HK-2 (cell line): ENCODE results near the gene METTL15.
A peak's percentile ranks its signal among the peaks of the same experiment; 100 is the strongest.
"Not testable (repeated sequence)": the region's sequence is repeated elsewhere in the genome, so short reads cannot be mapped to it uniquely, and the experiment has no call there.

ENCODE experiments used
- DNase-seq: peaks from one replicate; pipeline ENCODE4 v3.0.0-alpha.2; 2018; ENCODE audit not compliant: unreplicated experiment

The METTL15 gene

GRCh38 chr11:28110108-28110820, 2.1 kb downstream of the METTL15 start:
- peak; percentile 67 for DNase-seq

GRCh38 chr11:28110821-28111200, 2.6 kb downstream of the METTL15 start:
- DNase-seq: peak; percentile 1

- no peak for DNase-seq
Measured at GRCh38 chr11:28114116-28114515, 5.9 kb downstream of the METTL15 start.

- no peak for DNase-seq
Measured at GRCh38 chr11:28114731-28115130, 6.5 kb downstream of the METTL15 start.

- DNase-seq: no peak
Measured at GRCh38 chr11:28117712-28118111, 9.5 kb downstream of the METTL15 start.

GRCh38 chr11:28123151-28123581, 15.0 kb downstream of the METTL15 start:
- DNase-seq: no peak

GRCh38 chr11:28132548-28132947, 24.4 kb downstream of the METTL15 start:
- no peak for DNase-seq

- DNase-seq: no peak
Measured at GRCh38 chr11:28133146-28133545, 25.0 kb downstream of the METTL15 start.

- DNase-seq: not testable (repeated sequence)
Measured at GRCh38 chr11:28136157-28136556, 28.0 kb downstream of the METTL15 start.

- DNase-seq: no peak
Measured at GRCh38 chr11:28137366-28137765, 29.2 kb downstream of the METTL15 start.

GRCh38 chr11:28137832-28138231, 29.6 kb downstream of the METTL15 start:
- no peak for DNase-seq

- DNase-seq: no peak
Measured at GRCh38 chr11:28139841-28140415, 31.7 kb downstream of the METTL15 start.

- no peak for DNase-seq
Measured at GRCh38 chr11:28140689-28141455, 32.7 kb downstream of the METTL15 start.

- DNase-seq: no peak
Measured at GRCh38 chr11:28142724-28143123, 34.5 kb downstream of the METTL15 start.

- DNase-seq: no peak
Measured at GRCh38 chr11:28144808-28145207, 36.6 kb downstream of the METTL15 start.

GRCh38 chr11:28146123-28146751, 38.0 kb downstream of the METTL15 start:
- DNase-seq: no peak

- no peak for DNase-seq
Measured at GRCh38 chr11:28152743-28153142, 44.6 kb downstream of the METTL15 start.

- no peak for DNase-seq
Measured at GRCh38 chr11:28153586-28153985, 45.4 kb downstream of the METTL15 start.

GRCh38 chr11:28168718-28169117, 60.5 kb downstream of the METTL15 start:
- no peak for DNase-seq

GRCh38 chr11:28169816-28170215, 61.6 kb downstream of the METTL15 start:
- DNase-seq: no peak

GRCh38 chr11:28170759-28171158, 62.6 kb downstream of the METTL15 start:
- no peak for DNase-seq

- no peak for DNase-seq
Measured at GRCh38 chr11:28176351-28176750, 68.2 kb downstream of the METTL15 start.
